Loucy (cell line): ENCODE results near the gene KL.

ENCODE experiments used
- H2AFZ ChIP-seq: fragments of 200-600 bp; sonication (generic); 2 replicates; pipeline ENCODE4 v1.6.0; 2016; ENCODE audit warnings: antibody characterized with exemption, mild to moderate bottlenecking, low read length, moderate library complexity
- H3F3A ChIP-seq: fragments of 200-600 bp; 2 replicates; pipeline ENCODE4 v1.6.0; 2016; ENCODE audit warnings: antibody characterized with exemption, low read depth, mild to moderate bottlenecking
- H3K27me3 ChIP-seq: fragments of 200-600 bp; sonication (generic); 2 replicates; pipeline ENCODE4 v1.6.1; 2014; ENCODE audit warnings: low read length, mild to moderate bottlenecking; ENCODE audit not compliant: insufficient read depth, poor library complexity, severe bottlenecking
- H3K36me3 ChIP-seq: fragments of 200-600 bp; sonication (generic); 2 replicates; pipeline ENCODE4 v1.6.1; 2016; ENCODE audit warnings: low read length; ENCODE audit not compliant: insufficient read depth
- H3K4me1 ChIP-seq: fragments of 200-600 bp; sonication (generic); 2 replicates; pipeline ENCODE4 v1.5.1; 2014; ENCODE audit warnings: low read length, mild to moderate bottlenecking; ENCODE audit not compliant: insufficient read depth, poor library complexity, severe bottlenecking
- H3K4me2 ChIP-seq: fragments of 200-600 bp; sonication (generic); 2 replicates; pipeline ENCODE4 v1.6.0; 2014; ENCODE audit warnings: antibody characterized with exemption, low read length, low read depth, mild to moderate bottlenecking; ENCODE audit not compliant: poor library complexity, severe bottlenecking
- H3K4me3 ChIP-seq: fragments of 200-600 bp; sonication (generic); 2 replicates; pipeline ENCODE4 v1.5.1; 2014; ENCODE audit warnings: low read length, mild to moderate bottlenecking, mixed read lengths; ENCODE audit not compliant: poor library complexity, severe bottlenecking
- H3K79me2 ChIP-seq: fragments of 200-600 bp; sonication (generic); 2 replicates; pipeline ENCODE4 v1.6.1; 2014; ENCODE audit warnings: low read length; ENCODE audit not compliant: insufficient read depth
- H3K9ac ChIP-seq: fragments of 200-600 bp; sonication (generic); 2 replicates; pipeline ENCODE4 v1.6.0; 2014; ENCODE audit warnings: mild to moderate bottlenecking, low read depth, low read length, moderate library complexity; ENCODE audit not compliant: poor library complexity, severe bottlenecking
- H3K9me2 ChIP-seq: fragments of 200-600 bp; sonication (generic); replicated peaks from 2 replicates; pipeline ENCODE4 v1.6.1; 2016; ENCODE audit warnings: low read depth, low read length, mixed read lengths
- H3K9me3 ChIP-seq: fragments of 200-600 bp; sonication (generic); 2 replicates; pipeline ENCODE4 v1.6.1; 2014; ENCODE audit warnings: mild to moderate bottlenecking, antibody characterized with exemption, low read length, low read depth; ENCODE audit not compliant: insufficient read depth
- H4K20me1 ChIP-seq: fragments of 200-600 bp; sonication (generic); 2 replicates; pipeline ENCODE4 v1.6.0; 2014; ENCODE audit warnings: antibody characterized with exemption, low read length, mild to moderate bottlenecking; ENCODE audit not compliant: insufficient read depth, poor library complexity, severe bottlenecking
- EZH2phosphoT487 ChIP-seq: fragments of 200-600 bp; IDR thresholded peaks from 2 replicates; pipeline ENCODE4 v1.6.1; 2018; ENCODE audit warnings: antibody characterized with exemption, mild to moderate bottlenecking, moderate library complexity, borderline replicate concordance
- TF ChIP-seq, protein P1 (sequence below): fragments of 200-600 bp; sonication (generic); conservative IDR thresholded peaks from 2 replicates; pipeline ENCODE4 v1.5.1; 2014; ENCODE audit warnings: mild to moderate bottlenecking, antibody characterized with exemption, low read length

KL gene

DNA sequence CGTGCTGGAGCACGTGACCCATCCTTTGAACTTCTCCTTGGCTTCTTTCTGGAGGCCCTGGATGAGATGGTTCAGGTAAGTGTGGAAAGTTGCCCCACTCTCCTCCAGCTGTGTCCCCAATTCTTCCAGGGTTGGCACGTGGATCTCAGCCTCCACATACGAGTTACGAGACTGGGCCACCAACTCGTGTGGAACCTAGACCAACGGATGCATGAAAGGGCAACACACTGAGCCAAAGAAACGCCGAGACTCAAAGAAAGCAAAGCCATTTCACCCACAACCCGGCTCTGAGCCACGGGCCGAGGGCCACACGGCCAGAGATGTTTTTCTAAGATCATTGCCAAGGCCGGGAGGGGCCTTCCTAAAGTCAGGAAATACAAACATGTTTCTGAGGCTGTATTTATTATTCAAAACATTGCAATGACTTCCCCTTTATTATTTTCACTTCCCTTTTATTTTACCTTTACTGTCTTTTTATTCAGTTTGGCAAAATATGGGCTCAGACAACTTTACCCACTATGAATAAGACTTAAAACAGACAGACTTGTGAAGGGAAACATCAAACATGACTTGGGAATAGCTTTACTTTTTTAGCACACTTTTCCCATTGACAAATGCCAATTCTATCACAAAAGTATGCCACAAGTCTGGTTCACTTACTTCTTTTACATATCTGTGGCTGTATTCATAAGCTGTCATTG, 94.6 kb downstream of the KL start:
- no peaks in the 10 kb centered on the region for H3K79me2 ChIP-seq
- no peaks in the 10 kb centered on the region for H3K4me1 ChIP-seq
- H3K4me3 ChIP-seq, result no peak overlapping the region
- no peaks in the 10 kb centered on the region; the same call in 1 of the 2 replicates for H3K9me3 ChIP-seq
- TF ChIP-seq EZH2phosphoT487, result no peak
- TF ChIP-seq, protein P1, sequence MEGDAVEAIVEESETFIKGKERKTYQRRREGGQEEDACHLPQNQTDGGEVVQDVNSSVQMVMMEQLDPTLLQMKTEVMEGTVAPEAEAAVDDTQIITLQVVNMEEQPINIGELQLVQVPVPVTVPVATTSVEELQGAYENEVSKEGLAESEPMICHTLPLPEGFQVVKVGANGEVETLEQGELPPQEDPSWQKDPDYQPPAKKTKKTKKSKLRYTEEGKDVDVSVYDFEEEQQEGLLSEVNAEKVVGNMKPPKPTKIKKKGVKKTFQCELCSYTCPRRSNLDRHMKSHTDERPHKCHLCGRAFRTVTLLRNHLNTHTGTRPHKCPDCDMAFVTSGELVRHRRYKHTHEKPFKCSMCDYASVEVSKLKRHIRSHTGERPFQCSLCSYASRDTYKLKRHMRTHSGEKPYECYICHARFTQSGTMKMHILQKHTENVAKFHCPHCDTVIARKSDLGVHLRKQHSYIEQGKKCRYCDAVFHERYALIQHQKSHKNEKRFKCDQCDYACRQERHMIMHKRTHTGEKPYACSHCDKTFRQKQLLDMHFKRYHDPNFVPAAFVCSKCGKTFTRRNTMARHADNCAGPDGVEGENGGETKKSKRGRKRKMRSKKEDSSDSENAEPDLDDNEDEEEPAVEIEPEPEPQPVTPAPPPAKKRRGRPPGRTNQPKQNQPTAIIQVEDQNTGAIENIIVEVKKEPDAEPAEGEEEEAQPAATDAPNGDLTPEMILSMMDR, result no peak
- no peaks in the 10 kb centered on the region for H3F3A ChIP-seq
- H3K27me3 ChIP-seq, result no peaks in the 10 kb centered on the region
- no peaks in the 10 kb centered on the region for H3K36me3 ChIP-seq
- no peaks in the 10 kb centered on the region for H3K9me2 ChIP-seq
- no peak overlapping the region for H2AFZ ChIP-seq
- no peak overlapping the region for H3K4me2 ChIP-seq
- no peaks in the 10 kb centered on the region for H4K20me1 ChIP-seq
- H3K9ac ChIP-seq, result no peak overlapping the region

DNA sequence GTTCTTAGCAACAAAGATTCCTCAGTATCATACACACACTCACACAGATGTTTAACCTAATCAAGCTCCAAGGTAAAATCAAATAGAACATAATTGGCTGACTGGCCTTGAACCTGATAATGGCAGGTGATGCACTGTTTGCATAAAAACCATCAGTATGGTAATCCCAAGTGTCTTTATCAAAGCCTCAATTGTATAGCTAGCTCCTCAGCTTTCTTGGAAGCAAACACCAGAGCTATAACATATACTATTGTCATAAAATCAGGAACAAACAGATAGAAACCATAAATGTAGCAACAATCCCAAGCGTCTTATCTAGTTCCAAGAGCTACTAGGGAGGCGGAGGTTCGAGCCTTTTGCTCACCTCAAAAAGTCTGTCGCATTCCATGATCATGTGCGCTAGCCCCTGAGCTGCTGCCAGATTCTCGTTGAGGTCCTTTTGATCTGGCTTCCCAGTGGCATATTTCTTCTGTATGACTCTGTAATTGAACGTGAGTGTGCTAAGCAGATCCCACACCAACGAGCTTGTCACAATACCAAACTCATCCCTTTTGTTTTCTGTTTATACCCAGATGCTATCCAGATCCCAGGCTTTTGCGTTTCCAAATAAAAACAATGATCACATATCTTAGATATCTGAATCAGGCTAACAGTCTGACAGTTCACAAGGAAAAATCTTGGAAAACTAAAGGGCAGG, 95.3 kb downstream of the KL start:
- Histone ChIP-seq H3K9me3 (no peaks in the 10 kb centered on the region; the same call in 1 of the 2 replicates), H3K4me2 (no peak overlapping the region), H3K9me2 (no peaks in the 10 kb centered on the region), H2AFZ (no peak overlapping the region), H3K4me3 (no peak overlapping the region), H3K27me3 (no peaks in the 10 kb centered on the region), H3K4me1 (no peaks in the 10 kb centered on the region), H3K79me2 (no peaks in the 10 kb centered on the region), H3K36me3 (no peaks in the 10 kb centered on the region), H4K20me1 (no peaks in the 10 kb centered on the region), H3K9ac (no peak overlapping the region), H3F3A (no peaks in the 10 kb centered on the region)
- TF ChIP-seq, protein P1, result no peak
- no peak for TF ChIP-seq EZH2phosphoT487

DNA sequence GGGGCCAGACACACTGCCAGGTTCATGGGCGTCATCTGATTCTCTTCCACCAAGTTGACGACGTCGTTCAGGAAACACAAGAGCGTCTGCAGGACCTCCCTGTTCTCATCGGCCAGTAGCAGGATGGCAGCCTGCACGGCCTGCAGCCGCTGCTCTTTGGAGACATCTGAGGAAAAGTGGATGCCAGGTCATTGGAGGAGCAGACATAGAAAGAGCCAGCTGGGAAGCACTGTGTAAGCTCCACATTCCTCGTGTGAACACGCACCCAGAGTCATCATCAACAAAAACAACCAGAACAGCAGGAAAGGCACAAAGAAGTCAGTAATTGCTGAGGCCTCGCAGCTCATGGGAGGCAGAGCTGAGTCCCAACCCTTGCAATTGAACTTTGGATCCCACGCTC, 96.5 kb downstream of the KL start:
- no peak overlapping the region for H3K9ac ChIP-seq
- no peak overlapping the region for H3K4me2 ChIP-seq
- no peak for TF ChIP-seq EZH2phosphoT487
- TF ChIP-seq, protein P1, result no peak
- H3K36me3 ChIP-seq, result no peaks in the 10 kb centered on the region
- H3K4me1 ChIP-seq, result no peaks in the 10 kb centered on the region
- H3K27me3 ChIP-seq, result no peaks in the 10 kb centered on the region
- no peaks in the 10 kb centered on the region for H3K79me2 ChIP-seq
- H3K9me2 ChIP-seq, result no peaks in the 10 kb centered on the region
- no peak overlapping the region for H2AFZ ChIP-seq
- H3K4me3 ChIP-seq, result no peak overlapping the region
- no peaks in the 10 kb centered on the region for H3F3A ChIP-seq
- H3K9me3 ChIP-seq, result no peaks in the 10 kb centered on the region; the same call in 1 of the 2 replicates
- H4K20me1 ChIP-seq, result no peaks in the 10 kb centered on the region
